PC-9 (cell line): ENCODE data around the gene CDON. TPM values are rescaled to one million over a fixed set of nuclear protein-coding genes. Genes with fewer than 3 reads are reported as not detected.

Experiments used
- BruUV-seq: library from RNA; stranded (reverse); fragments of 400-500 nt; replicated peaks from 2 replicates; lab custom pipeline; 2021; lab: Mats Ljungman, UMichigan
- CTCF ChIA-PET: fragments of 300-600 bp; sonication (Branson Sonifier 250); formaldehyde crosslinking; loops from one replicate; lab custom pipeline; 2022; ENCODE audit warnings: antibody characterized with exemption; lab: Charles Lee
- POLR2A ChIA-PET: fragments of 300-600 bp; sonication (Branson Sonifier 250); formaldehyde crosslinking; loops from one replicate; lab custom pipeline; 2022; ENCODE audit warnings: antibody characterized with exemption; ENCODE audit not compliant: unreplicated experiment; lab: Charles Lee
- DNase-seq, 2 experiments: peaks; one replicate each; pipeline versions ENCODE4 v3.0.0 to v3.0.0-alpha.2; 2015 to 2022; ENCODE audit warnings: mixed read lengths in 1 of 2
- H2AFZ ChIP-seq: fragments of 200-600 bp; sonication (generic); 2 replicates; pipeline ENCODE4 v1.8.1; 2017; ENCODE audit warnings: antibody characterized with exemption
- H3F3A ChIP-seq: fragments of 200-600 bp; sonication (generic); 2 replicates; pipeline ENCODE4 v1.8.1; 2017; ENCODE audit warnings: antibody characterized with exemption, mild to moderate bottlenecking, low read depth; ENCODE audit not compliant: insufficient read depth
- H3K27ac ChIP-seq: fragments of 200-600 bp; sonication (generic); 2 replicates; pipeline ENCODE4 v1.6.1; 2016; ENCODE audit warnings: mixed run types
- H3K27me3 ChIP-seq: fragments of 200-600 bp; sonication (generic); 2 replicates; pipeline ENCODE4 v1.6.1; 2016; ENCODE audit warnings: low read depth, mixed run types; ENCODE audit not compliant: insufficient read depth
- H3K36me3 ChIP-seq: fragments of 200-600 bp; sonication (generic); 2 replicates; pipeline ENCODE4 v1.6.1; 2016; ENCODE audit warnings: low read depth, mixed run types
- H3K4me1 ChIP-seq: fragments of 200-600 bp; sonication (generic); replicated peaks from 2 replicates; pipeline ENCODE4 v1.6.1; 2016; ENCODE audit warnings: mixed run types; ENCODE audit not compliant: insufficient read depth
- H3K4me2 ChIP-seq: fragments of 200-600 bp; sonication (generic); 2 replicates; pipeline ENCODE4 v1.6.1; 2017; ENCODE audit warnings: mixed run types
- H3K4me3 ChIP-seq: fragments of 200-600 bp; sonication (generic); 2 replicates; pipeline ENCODE4 v1.6.1; 2016; ENCODE audit warnings: mixed run types
- H3K79me2 ChIP-seq: fragments of 200-600 bp; sonication (generic); 2 replicates; pipeline ENCODE4 v1.6.1; 2017; ENCODE audit warnings: low read depth, mixed run types
- H3K9me2 ChIP-seq: fragments of 200-600 bp; sonication (generic); 2 replicates; pipeline ENCODE4 v1.8.1; 2017; ENCODE audit warnings: mild to moderate bottlenecking; ENCODE audit not compliant: insufficient read depth
- H3K9me3 ChIP-seq: fragments of 200-600 bp; sonication (generic); 2 replicates; pipeline ENCODE4 v1.8.1; 2016; ENCODE audit warnings: low read depth; ENCODE audit not compliant: insufficient read depth
- H4K20me1 ChIP-seq: fragments of 200-600 bp; sonication (generic); 2 replicates; pipeline ENCODE4 v1.8.1; 2017; ENCODE audit not compliant: insufficient read depth
- EZH2 ChIP-seq: fragments of 200-600 bp; sonication (generic); IDR thresholded peaks from 2 replicates; pipeline ENCODE4 v1.8.0; 2017; ENCODE audit warnings: antibody characterized with exemption, low read depth
- intact Hi-C: fragments of 100-400 bp; cut with micrococcal nuclease; formaldehyde crosslinking; loops from one replicate; pipeline ENCODE4 v1.10.0; 2022; ENCODE audit not compliant: unreplicated experiment
- total RNA-seq: library from RNA; stranded (reverse); gene quantifications from 2 replicates; pipeline ENCODE4 v1.2.3, GENCODE V29; 2021
- TF ChIP-seq, protein P1 (sequence below): fragments of 200-600 bp; sonication (generic); conservative IDR thresholded peaks from 2 replicates; pipeline ENCODE4 v1.6.1; 2017; ENCODE audit warnings: mixed run types, antibody characterized with exemption, mild to moderate bottlenecking, moderate library complexity

Gene CDON
- total RNA-seq, 1 experiment from 2014 or later = 10.0 TPM

GRCh38 chr11:126102436-126102981 is 39.8 kb upstream of the CDON start:
- CTCF ChIA-PET = no interaction called here
- Histone ChIP-seq H3K9me3 (no peaks in the 10 kb centered on the region), H4K20me1 (no peaks in the 10 kb centered on the region), H2AFZ (no peak overlapping the region), H3F3A (no peaks in the 10 kb centered on the region), H3K9me2 (no peaks in the 10 kb centered on the region), H3K27ac (no peak overlapping the region), H3K27me3 (no peaks in the 10 kb centered on the region), H3K4me2 (no peak overlapping the region), H3K79me2 (no peaks in the 10 kb centered on the region), H3K4me1 (peaks cover 8% of the 10 kb centered on the region; the same call in 1 of the 2 replicates), H3K4me3 (no peak overlapping the region), H3K36me3 (no peaks in the 10 kb centered on the region)
- POLR2A ChIA-PET = no interaction called here
- TF ChIP-seq EZH2 = no peak
- TF ChIP-seq, protein P1, sequence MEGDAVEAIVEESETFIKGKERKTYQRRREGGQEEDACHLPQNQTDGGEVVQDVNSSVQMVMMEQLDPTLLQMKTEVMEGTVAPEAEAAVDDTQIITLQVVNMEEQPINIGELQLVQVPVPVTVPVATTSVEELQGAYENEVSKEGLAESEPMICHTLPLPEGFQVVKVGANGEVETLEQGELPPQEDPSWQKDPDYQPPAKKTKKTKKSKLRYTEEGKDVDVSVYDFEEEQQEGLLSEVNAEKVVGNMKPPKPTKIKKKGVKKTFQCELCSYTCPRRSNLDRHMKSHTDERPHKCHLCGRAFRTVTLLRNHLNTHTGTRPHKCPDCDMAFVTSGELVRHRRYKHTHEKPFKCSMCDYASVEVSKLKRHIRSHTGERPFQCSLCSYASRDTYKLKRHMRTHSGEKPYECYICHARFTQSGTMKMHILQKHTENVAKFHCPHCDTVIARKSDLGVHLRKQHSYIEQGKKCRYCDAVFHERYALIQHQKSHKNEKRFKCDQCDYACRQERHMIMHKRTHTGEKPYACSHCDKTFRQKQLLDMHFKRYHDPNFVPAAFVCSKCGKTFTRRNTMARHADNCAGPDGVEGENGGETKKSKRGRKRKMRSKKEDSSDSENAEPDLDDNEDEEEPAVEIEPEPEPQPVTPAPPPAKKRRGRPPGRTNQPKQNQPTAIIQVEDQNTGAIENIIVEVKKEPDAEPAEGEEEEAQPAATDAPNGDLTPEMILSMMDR = no peak
- BruUV-seq = no TSS peak
- intact Hi-C loops = no loop called here
- peak in 1 of 2 experiments; percentile 6 for DNase-seq

- Histone ChIP-seq H4K20me1 (no peaks in the 10 kb centered on the region), H2AFZ (no peak overlapping the region), H3K4me2 (no peak overlapping the region), H3K27me3 (no peaks in the 10 kb centered on the region), H3K4me3 (no peak overlapping the region), H3K4me1 (peaks cover 8% of the 10 kb centered on the region; the same call in 1 of the 2 replicates), H3K9me2 (no peaks in the 10 kb centered on the region), H3K27ac (no peak overlapping the region), H3F3A (no peaks in the 10 kb centered on the region), H3K79me2 (no peaks in the 10 kb centered on the region), H3K9me3 (no peaks in the 10 kb centered on the region), H3K36me3 (no peaks in the 10 kb centered on the region)
- intact Hi-C loops = no loop called here
- DNase-seq = peak in 1 of 2 experiments; percentile 19
- ChIA-PET CTCF (no interaction called here), POLR2A (no interaction called here)
- no TSS peak for BruUV-seq
- TF ChIP-seq, protein P1 = no peak
- TF ChIP-seq EZH2 = no peak
Measured at GRCh38 chr11:126101930-126102283, 39.2 kb upstream of the CDON start.

DNA sequence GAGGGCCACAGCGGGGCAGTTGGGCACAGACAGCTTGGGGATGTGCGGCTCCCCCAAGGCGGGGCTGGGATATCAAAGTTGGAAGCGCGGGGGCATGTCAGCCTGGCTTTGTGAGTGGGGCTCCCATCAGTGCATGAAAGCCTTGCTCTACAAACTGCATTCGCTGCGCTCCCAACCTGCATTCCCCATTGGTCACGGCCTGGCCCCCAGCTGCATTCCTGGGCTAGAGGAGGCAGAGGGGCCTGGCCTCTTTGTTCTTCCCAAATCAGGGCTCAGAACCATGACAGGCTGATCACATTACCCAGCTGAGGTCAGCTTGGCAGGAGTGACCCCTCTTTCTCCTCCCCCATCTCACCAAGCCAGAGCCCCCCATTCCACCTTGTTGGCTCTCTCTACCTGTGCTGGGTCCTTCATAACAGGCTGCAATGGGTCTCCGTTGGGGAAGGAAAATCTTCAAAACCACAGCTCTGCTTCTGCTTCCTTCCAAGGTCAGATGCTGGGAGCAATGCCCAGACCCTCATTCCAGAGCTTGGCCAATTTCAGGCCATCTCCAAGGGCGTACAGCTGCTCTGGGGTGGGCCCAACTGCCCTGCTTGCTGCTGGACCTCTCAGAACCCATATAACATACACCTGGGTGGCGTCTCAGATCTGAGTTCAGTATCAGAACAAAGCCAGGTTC is 38.7 kb upstream of the CDON start:
- Histone ChIP-seq H3K4me3 (no peak overlapping the region), H3K4me2 (no peak overlapping the region), H3F3A (no peaks in the 10 kb centered on the region), H3K9me2 (no peaks in the 10 kb centered on the region), H4K20me1 (no peaks in the 10 kb centered on the region), H3K36me3 (no peaks in the 10 kb centered on the region), H3K27ac (no peak overlapping the region), H2AFZ (no peak overlapping the region), H3K9me3 (no peaks in the 10 kb centered on the region), H3K27me3 (no peaks in the 10 kb centered on the region), H3K79me2 (no peaks in the 10 kb centered on the region), H3K4me1 (peaks cover 8% of the 10 kb centered on the region; the same call in 1 of the 2 replicates)
- BruUV-seq = no TSS peak
- POLR2A ChIA-PET = no interaction called here
- TF ChIP-seq, protein P1 = no peak
- TF ChIP-seq EZH2 = no peak
- DNase-seq = peak in 1 of 2 experiments; percentile 4
- intact Hi-C loops = no loop called here
- CTCF ChIA-PET = no interaction called here
